ENCODE data around the gene MEIS1.

MEIS1 gene

DNA sequence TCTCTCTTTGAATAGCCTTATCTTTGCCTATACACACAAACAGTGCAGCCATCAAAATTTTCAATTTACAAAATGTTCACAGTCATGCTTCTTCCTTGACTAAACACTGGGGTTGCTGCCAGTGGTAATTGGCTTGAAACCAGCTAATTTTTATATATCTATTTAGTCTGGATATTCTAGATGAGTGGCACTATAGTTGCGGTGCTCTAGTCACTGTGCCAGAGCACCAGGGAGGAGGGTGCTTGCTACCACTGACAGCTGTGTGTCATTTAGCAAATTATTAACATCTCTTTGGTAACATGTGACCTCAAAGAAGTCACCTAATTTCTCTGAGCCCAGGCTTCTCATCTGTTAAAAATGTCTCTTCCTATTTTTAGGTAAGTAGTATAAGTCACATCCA lies 130.4 kb downstream of the MEIS1 start:
- DNase-seq (ENCODE audit: low spot score): peak; percentile 68
- FAIRE-seq: peak; percentile 91

DNA sequence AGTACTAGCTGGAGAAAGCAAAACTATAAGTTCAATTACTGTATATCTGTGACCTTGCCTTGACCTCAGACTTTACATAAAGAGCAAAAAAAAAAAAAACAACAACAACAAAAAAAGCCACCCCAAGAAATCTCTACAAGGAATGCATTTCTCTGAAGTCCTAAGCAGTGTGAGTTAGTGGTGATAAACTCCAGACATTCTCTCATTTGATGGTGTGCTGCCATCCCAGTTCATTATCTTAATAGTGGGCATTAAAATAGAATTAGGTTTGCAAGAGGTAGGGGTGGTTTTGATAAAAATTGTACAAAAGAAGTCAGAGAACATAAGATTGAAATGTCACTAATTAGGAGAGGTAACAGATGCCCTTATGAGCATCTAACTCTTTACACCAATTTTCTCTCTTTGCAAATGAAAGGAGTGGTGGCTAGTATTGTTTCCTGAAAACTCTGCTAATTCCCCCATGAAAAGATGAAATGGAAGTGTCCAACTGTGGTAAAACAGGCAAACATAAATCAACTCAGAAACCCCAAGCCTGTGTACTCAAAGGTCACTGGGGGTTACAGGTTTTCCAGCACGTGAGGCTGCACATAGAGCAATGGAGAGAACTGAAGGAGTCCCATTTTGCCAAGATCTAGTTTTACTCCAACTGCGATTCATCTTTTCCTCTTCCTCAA lies 131.9 kb downstream of the MEIS1 start:
- FAIRE-seq: no peak

DNA sequence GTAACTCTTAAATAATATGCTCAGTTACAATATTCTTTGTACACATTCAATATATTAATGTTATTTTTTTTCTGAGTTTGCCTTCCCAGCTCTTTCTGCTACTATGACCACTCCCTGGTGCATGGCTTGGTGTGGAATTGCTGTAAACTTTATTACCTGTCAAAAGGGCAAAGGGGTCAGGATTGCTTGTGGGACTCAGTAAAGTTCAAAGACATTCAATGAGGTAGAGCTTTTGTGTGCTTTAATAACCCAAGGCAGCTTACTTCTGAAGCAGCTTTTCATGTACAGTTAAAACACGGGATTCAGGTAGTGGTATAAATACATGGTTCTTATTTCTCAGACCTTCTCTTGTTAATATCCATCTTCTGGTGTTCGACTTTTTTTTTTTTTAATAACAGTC lies 132.8 kb downstream of the MEIS1 start:
- DNase-seq (ENCODE audit: low spot score) (no peak), FAIRE-seq (no peak)

More for the DNA sequence above, 131.9 kb downstream of the MEIS1 start:
- DNase-seq (ENCODE audit: low spot score): no peak

DNA sequence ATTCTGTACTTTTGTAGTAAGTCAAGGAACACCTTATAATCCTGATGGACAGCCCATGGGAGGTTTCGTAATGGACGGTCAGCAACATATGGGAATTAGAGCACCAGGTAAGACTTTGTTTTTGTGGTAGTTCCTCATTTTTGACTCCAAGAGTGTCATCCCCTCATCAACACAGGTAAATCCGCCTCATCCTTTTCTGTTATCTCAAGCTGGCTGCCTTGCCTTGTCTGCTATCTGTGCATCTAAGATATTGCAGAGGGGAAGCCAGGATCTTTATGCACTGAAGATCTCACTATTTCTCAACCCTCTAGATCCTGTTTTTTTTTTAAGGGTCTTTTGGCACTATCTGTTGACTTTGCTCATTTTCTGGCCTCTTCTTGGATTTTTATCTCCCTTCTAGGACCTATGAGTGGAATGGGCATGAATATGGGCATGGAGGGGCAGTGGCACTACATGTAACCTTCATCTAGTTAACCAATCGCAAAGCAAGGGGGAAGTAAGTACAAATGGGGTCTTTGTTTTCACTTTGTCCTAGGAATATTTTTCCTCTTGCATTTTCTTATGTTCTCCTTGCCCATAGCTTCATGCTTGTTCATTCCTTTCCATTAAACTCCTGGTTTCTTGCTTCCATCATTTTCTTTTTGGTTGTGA lies 133.8 kb downstream of the MEIS1 start:
- FAIRE-seq (no peak), DNase-seq (ENCODE audit: low spot score) (no peak)

DNA sequence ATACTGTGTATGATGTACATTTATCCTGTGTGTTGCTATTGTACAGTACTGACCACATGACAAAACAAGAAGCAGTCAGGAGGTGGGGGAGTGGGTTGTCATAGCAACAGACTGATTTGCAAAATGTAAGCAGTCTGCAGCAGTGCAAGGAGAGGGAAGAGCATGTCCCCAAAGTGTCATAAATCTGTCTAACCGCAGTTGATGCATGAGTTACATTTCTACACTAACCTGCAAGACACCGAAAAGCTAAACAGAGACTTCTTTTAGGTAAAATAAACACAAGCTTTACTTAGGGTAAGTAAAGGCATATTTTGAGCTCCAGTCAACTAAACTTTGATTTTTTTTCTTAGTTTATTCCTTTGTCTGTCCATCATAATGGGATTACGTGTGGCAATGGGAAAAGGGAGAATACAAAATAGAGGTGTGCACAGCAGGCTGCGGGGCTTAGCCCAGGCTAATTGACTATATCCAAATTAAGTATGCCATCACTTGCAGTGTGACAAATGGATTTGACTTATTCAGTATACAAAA lies 134.5 kb downstream of the MEIS1 start:
- peak; percentile 8 for FAIRE-seq
- peak; percentile 78 for DNase-seq (ENCODE audit: low spot score)

DNA sequence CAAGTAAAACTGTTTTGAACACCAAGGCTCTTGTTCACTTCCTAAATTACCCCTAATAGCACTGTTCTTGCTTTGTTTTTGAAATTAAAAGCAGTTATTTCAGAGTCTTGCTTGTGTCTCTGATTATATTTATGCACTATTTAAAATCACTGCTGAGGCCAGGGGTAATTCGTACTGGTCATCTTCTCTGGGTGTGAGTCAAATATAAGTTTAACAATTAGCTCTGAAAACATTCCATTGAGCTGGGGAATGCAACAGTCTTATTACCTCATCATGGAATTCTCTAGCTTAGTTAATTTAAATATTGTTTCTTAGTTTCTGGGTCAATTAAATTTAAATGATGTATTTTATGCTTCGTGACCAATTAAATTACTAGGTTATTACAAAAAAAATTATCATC lies 135.0 kb downstream of the MEIS1 start:
- DNase-seq (ENCODE audit: low spot score): peak; percentile 24
- peak; percentile 72 for FAIRE-seq

DNA sequence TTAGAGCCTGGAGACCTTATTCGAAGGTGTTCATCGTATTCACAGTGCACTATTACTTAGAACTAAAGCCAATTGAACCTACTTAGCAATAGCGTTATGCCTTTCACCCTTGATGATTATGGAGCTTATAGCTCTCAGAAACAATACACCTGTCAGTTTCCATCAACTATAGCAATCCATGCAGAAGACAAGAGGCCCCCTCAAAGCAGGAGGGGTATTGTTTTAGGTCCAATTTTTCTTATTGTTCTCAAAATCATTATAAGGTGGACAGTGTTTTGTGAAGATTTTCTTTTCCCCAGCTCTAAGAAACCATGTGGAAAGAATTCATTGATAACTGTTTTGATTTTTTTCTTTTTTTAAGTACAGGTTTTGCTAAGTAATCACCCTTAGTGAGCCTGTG lies 135.5 kb downstream of the MEIS1 start:
- no peak for FAIRE-seq

DNA sequence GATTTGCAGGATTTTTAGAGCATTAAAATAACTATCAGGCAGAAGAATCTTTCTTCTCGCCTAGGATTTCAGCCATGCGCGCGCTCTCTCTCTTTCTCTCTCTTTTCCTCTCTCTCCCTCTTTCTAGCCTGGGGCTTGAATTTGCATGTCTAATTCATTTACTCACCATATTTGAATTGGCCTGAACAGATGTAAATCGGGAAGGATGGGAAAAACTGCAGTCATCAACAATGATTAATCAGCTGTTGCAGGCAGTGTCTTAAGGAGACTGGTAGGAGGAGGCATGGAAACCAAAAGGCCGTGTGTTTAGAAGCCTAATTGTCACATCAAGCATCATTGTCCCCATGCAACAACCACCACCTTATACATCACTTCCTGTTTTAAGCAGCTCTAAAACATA lies 137.0 kb downstream of the MEIS1 start:
- DNase-seq (ENCODE audit: low spot score) (no peak), FAIRE-seq (no peak)

More for the DNA sequence above, 135.5 kb downstream of the MEIS1 start:
- DNase-seq (ENCODE audit: low spot score): no peak

DNA sequence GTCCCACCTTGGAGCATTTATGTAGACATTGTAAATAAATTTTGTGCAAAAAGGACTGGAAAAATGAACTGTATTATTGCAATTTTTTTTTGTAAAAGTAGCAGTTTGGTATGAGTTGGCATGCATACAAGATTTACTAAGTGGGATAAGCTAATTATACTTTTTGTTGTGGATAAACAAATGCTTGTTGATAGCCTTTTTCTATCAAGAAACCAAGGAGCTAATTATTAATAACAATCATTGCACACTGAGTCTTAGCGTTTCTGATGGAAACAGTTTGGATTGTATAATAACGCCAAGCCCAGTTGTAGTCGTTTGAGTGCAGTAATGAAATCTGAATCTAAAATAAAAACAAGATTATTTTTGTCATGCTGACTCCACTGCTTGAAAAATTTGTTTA lies 137.5 kb downstream of the MEIS1 start:
- FAIRE-seq: no peak
- no peak for DNase-seq (ENCODE audit: low spot score)

DNA sequence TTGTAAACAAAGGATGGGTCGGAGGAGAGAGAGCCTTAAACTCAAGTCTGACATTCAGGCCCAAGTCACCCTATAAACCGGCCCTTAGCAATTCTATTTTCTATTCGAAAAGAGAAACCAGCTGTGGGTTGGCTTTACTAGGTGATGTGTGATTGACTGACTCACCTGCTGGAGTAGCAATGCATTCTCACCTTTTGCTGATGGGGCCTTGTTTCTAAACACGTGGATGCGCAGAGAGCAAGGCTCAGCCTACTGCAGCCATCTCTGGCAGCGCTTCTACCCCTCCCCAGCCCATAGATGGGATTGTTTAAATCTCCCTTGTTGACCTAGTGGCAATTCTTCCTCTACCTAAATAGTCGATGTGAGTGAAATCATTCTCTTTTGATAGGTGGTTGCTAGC lies 138.5 kb downstream of the MEIS1 start:
- FAIRE-seq: no peak
- no peak for DNase-seq (ENCODE audit: low spot score)

DNA sequence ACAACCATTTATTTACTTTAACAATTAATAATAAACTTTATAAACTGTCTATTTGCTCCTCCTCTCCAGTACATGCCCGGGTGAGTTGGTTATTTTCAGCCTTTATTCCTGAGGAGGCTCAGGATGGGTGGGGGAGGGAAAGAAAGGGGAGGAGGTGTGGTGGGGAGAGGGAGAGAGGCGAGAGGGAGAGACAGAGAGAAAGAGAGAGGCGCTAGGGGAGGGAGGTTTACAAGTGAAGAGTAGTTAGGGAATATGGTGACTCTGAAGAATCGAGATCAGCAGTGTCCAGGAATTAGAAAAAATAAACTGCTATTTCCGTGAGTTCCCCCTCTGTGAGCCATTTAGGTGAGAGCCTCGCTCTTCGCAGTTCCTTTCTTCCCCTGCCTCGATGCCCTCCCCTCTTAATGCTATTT lies 138.9 kb downstream of the MEIS1 start:
- DNase-seq (ENCODE audit: low spot score) (no peak), FAIRE-seq (no peak)

DNA sequence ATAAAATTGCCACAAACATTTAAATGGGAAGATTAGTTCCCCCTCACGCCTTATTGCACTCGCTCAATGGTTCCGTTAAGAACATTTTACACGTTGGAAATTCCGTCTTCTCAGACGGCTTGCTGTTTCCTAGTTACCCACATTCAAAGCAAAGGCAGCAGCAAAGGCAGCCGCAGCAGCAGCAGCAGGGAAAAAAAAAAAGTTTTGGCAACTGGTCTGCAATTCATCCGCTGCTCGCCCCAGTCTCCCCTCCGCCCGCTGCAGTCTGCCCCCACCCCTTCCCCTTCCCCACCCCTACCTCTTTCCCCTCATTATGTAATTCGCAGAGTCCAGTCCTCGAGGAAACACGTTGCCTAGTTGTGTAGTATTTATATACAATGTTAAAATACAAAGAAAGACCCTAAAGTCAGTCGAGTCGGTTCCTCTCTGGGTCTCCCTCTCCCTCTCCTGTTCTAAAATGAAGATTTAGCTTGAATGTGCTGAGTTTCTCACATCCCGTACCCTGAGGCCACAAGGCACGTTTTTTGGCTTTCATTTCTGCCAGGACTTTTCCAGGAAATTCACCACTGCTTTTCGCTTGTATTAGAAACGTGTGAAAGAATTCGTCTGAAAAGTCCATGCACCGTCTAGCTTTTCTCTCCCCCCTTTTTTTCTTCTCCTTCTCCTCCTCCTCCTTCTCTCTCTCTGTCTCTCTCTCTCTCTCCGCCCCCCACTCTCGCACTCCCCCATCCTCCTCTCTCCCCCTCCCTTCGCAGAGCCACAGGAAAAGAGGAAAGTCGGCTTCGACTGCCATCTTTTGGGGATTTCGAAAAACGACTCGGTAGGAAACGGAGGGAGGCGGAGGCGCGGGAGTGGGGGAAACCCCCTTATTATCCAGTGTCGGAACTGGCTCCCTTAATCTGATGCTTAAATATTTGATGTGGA lies 140.0 kb downstream of the MEIS1 start:
- DNase-seq (ENCODE audit: low spot score): peak; percentile 54
- no peak for FAIRE-seq

DNA sequence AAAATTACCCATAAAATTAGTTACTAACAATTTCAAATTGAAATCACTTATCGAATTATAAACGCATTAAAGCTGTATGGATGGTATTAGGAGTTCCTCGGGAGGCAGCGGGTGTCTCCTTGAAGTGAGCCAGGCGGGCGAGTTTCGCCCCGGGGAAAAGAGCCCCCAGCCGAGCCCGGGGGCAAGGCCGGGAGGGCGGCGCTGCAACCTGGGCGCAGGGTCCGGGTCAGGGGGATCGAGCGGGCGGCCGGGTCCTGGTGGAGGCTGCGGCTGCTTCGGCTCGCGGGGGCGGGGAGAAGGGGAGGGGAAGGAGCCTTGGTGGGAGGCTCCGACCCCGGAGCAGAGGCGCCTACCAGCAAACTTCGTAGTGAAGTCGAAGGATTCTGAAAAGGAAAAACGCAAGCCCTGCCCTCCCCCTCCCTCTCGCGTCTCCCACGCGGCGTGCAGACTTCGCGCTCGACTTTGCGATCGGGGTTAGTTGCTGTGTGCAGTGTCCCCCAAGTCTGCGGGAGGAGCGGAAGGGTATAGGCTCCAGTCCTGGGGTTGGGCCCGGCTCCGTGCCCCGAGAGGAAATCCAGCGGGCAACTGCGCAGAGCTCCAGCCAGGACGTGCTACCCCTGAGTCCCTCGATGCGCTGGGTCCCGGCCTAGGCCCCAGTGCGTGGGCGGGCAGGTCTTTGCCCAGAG lies 140.8 kb downstream of the MEIS1 start:
- DNase-seq (ENCODE audit: low spot score) (no peak), FAIRE-seq (no peak)

DNA sequence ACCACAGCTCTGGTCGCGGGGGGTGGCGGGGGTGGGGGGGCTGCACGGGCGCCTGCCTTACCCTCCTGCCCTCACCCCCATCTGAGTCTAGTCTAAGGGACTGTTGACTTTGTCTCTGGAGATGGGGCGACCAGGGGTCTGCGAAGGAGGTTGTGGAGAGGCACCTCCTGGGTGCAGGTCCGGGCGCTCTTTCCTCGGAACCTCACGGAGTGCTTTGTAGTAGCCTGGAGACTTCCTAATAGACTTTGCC lies 141.3 kb downstream of the MEIS1 start:
- DNase-seq (ENCODE audit: low spot score): no peak
- FAIRE-seq: no peak

DNA sequence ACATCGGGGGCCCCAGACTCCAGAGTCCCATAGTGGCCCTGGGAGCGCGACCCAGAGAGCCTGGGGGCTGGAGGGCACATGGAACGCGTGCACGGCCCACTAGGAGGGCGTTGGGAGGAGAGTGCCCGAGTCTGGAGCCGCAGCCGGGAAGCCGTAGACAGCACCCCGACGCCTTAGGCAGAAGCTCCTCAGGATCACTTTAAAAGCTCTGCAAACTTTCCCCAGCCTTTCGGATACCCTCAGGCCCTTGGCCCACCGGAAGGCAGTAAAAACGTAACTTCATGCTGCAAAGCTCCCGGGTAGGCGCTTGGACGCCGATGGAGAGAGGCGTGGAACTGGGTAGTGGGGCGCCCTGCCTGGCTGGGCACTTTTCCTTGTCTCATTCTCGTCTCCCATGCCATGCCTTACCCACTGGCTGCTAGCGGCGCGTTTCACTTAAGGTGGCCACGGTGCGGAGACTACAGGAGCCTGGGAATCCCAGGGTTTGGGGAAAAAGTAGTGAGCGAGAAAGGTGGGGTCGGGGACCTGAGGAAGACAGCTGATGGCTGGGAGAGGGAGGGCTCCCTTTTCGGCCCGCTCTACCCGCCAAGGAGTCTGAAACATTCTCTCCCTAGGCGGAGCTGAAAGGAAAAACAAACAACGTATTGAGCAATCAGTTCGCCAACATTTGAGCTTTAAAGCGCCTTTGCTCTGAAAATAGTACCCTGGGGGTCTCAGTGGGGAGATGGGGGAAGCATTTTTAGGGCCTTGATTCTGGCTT lies 141.8 kb downstream of the MEIS1 start:
- DNase-seq (ENCODE audit: low spot score) (no peak), FAIRE-seq (no peak)

DNA sequence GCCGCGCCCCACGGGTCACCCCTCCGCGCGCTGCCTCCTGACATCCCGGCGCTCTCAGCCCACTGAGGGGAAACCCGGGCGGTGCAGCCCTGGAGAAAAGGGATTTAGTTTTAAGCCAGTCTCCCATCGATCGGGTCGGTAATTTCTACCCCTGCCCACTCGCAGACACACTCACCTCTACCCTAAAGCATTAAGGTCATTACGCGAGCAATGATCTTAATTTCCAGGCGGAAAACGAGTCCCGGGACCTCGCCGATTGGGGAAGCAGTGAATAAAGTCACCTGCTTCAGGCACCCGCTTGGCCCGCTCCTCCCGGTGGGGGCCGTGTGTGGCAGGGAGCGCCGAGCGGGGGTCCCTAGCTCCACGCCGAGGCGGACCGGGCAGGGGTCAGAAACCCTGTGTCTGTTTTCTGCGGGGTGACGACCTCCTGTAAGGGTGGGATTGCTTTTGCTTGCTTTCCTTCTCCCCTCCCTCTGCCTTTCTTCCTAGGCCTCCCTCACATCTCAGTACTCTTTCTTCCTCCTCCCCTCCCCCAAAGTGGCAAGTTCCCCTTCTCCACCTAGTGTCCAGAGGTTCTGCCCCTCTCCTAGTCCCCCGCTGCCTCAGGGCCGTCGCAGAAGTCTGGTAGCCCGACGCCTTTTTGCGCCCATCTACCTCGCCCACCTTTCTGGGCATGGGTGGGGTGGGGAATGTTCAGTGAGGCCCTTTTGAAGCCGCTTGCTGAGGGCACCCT lies 142.6 kb downstream of the MEIS1 start:
- FAIRE-seq (no peak), DNase-seq (ENCODE audit: low spot score) (no peak)

DNA sequence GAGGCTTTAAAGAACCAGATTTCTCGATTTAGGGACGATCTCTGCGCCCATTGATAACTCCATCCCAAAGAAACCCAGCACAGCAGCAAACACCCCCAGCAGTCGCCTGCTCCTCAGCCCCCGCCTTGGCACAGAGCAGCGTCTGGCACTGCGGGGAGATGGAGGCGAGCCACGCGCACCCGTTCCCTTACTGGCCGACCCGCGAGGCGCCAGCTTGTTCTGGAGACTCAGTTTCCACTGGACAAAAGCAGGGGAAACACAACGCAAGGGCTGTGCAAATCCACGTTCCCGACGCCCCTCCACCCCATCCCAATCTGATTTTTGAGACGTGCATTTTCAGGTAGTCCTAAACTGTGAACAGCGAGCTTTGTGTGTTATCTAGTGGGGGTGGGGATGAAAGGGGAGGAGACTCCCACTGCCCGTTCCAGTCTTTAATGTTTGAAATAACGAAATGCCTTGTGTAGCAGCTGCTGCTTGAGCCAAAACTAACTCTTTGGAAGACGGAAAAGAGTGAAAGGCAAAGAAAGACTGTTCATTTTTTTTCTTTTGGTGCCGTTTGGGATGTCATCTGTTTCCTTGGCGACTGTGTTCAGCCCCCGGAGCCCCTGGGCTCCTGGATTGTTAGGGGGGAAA lies 143.2 kb downstream of the MEIS1 start:
- FAIRE-seq (no peak), DNase-seq (ENCODE audit: low spot score) (no peak)

DNA sequence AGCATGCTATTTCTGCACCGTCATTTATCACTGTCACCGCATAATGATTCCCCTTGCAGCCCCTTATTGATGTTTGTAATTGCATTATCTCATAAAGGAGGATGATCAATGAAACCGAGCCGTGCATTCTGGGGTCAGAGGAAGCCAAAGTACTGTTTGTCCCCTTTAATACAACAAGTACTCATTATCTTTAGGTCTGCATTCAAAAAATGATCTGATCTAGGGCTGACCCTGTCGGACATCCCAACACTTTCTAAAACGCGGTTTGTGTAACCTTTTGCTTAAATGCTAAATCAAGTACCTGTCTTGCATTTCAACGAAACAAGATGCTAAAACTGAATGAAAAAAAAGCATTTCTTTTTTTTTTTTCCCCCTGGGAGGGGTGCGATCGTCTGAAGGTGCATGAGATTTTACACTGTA lies 143.8 kb downstream of the MEIS1 start:
- no peak for FAIRE-seq
- DNase-seq (ENCODE audit: low spot score): no peak

DNA sequence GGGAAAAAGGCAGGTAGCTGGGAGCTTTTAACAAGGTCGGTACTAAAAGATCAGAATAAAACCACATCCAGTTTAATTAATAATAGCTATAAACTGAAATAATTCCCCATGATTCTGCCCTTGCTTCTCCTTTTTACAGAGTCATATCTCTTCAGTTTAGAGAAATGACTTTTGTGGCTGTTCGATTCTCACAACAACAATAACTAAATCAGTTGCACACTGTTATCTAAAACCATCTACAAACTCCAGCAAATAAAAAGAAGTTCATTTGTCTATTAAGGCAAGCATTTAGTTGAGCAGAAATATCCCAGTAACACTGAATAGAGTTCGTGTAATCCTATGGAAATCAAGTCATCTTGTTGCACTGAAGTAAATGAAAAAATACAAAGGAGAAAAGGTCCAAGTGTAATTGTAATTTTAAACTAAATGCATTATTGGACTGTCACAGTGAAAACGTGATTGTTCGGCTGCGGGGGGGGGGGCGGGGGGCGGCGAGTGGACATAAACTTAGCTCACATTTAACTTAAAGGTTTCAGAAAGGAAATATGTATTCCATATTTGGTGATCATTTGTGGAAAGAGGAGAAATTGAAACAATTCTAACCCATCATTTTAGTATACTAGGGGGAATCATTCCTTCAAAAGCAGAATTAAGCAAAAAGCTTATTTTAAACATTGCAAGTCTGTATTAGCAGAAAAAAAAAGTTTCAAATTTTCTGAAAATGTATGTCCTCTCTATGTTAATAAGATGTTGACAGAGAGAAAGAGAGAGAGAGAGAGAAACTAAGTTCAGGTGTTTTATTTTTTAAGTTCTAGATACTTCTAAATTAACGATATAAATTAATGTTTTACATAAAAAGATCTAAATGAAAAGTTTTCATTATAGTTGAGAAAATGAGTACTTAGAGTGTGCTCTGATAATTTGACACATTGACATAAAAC lies 144.5 kb downstream of the MEIS1 start:
- FAIRE-seq (no peak), DNase-seq (ENCODE audit: low spot score) (no peak)
